ENCODE measurements around the gene ENTPD8. TPM values are rescaled to one million over a fixed set of nuclear protein-coding genes. Genes with fewer than 3 reads are reported as not detected.

ENTPD8 gene
- total and polyA plus RNA-seq, 2 donors (not counting 1 experiment from before 2014, with no cell fraction given) = not detected

GRCh38 chr9:137388589-137389427, 52.3 kb downstream of the ENTPD8 start:
- Mint-ChIP-seq H3K4me1 (peaks cover 3% of the 10 kb centered on the region), H3K4me3 (no peak overlapping the region), H3K9me3 (ENCODE audit: insufficient read depth) (no peaks in the 10 kb centered on the region), H3K27me3 (no peaks in the 10 kb centered on the region), H3K27ac (no peak overlapping the region)
- Histone ChIP-seq H3K4me1 (ENCODE audit: control insufficient read depth in 2 of 2, insufficient read depth in 2 of 2, low read length in 2 of 2) (peaks cover 9 to 13% of the 10 kb centered on the region in 2 donors), H4K20me1 (ENCODE audit: control insufficient read depth, insufficient read depth, low read length, poor library complexity, severe bottlenecking) (no peaks in the 10 kb centered on the region), H3K9me3 (ENCODE audit: control extremely low read depth in 1 of 3, control insufficient read depth in 2 of 3, insufficient read depth in 1 of 3, low read length in 2 of 3) (no peaks in the 10 kb centered on the region), H3K79me2 (ENCODE audit: control insufficient read depth, insufficient read depth, low read length) (peaks cover 2% of the 10 kb centered on the region), H3K4me2 (replicated peaks; ENCODE audit: low read depth, low read length, poor library complexity, severe bottlenecking) (no peak overlapping the region), H3K9ac (ENCODE audit: low read length) (no peak overlapping the region), H3K27ac (ENCODE audit: low read length in 2 of 2) (no peak overlapping the region), H2AFZ (ENCODE audit: insufficient read depth, low read depth, low read length, poor library complexity, severe bottlenecking) (no peak overlapping the region), H3K4me3 (ENCODE audit: control extremely low read depth in 1 of 5, extremely low read depth in 1 of 5, insufficient read depth in 1 of 5, low read depth in 2 of 5, low read length in 4 of 5) (no peak overlapping the region), H3K36me3 (replicated peaks in 1 of 2; ENCODE audit: control extremely low read depth in 1 of 2, control insufficient read depth in 1 of 2, extremely low read depth in 1 of 2, insufficient read depth in 2 of 2, low read length in 1 of 2) (peaks cover 0 to 4% of the 10 kb centered on the region in 2 experiments), H3K27me3 (replicated peaks in 1 of 4; ENCODE audit: control extremely low read depth in 1 of 4, control insufficient read depth in 3 of 4, insufficient read depth in 4 of 4, low read length in 3 of 4) (no peaks in the 10 kb centered on the region)
- TF ChIP-seq EZH2 (IDR thresholded peaks at IDR 0.05; ENCODE audit: borderline replicate concordance, insufficient read depth, low read depth, low read length, poor library complexity, severe bottlenecking) = no peak
- no peak for TF ChIP-seq CTCF (IDR thresholded peaks at IDR 0.05)
- WGBS (ENCODE audit: insufficient coverage) = 90% methylated on average over 35 of the region's 47 CpGs
- no peak for ATAC-seq (ENCODE audit: low read depth)
- ChIA-PET POLR2A (no interaction called here), CTCF (no interaction called here)
- intact Hi-C loops (cut with micrococcal nuclease) = no loop called here
- no peak for DNase-seq

GRCh38 chr9:137387891-137388560, 53.1 kb downstream of the ENTPD8 start:
- WGBS (ENCODE audit: insufficient coverage) = 90% methylated on average over 23 of the region's 26 CpGs
- POLR2A ChIA-PET = no interaction called here
- Histone ChIP-seq H3K79me2 (ENCODE audit: control insufficient read depth, insufficient read depth, low read length) (peaks cover 2% of the 10 kb centered on the region), H3K27me3 (replicated peaks in 1 of 4; ENCODE audit: control extremely low read depth in 1 of 4, control insufficient read depth in 3 of 4, insufficient read depth in 4 of 4, low read length in 3 of 4) (no peaks in the 10 kb centered on the region), H3K9ac (ENCODE audit: low read length) (no peak overlapping the region), H3K27ac (ENCODE audit: low read length in 2 of 2) (no peak overlapping the region), H2AFZ (ENCODE audit: insufficient read depth, low read depth, low read length, poor library complexity, severe bottlenecking) (peak overlapping the region; percentile 54), H4K20me1 (ENCODE audit: control insufficient read depth, insufficient read depth, low read length, poor library complexity, severe bottlenecking) (no peaks in the 10 kb centered on the region), H3K4me3 (ENCODE audit: control extremely low read depth in 1 of 5, extremely low read depth in 1 of 5, insufficient read depth in 1 of 5, low read depth in 2 of 5, low read length in 4 of 5) (no peak overlapping the region), H3K4me2 (replicated peaks; ENCODE audit: low read depth, low read length, poor library complexity, severe bottlenecking) (peak overlapping the region; percentile 68), H3K36me3 (replicated peaks in 1 of 2; ENCODE audit: control extremely low read depth in 1 of 2, control insufficient read depth in 1 of 2, extremely low read depth in 1 of 2, insufficient read depth in 2 of 2, low read length in 1 of 2) (peaks cover 0 to 4% of the 10 kb centered on the region in 2 experiments), H3K9me3 (ENCODE audit: control extremely low read depth in 1 of 3, control insufficient read depth in 2 of 3, insufficient read depth in 1 of 3, low read length in 2 of 3) (no peaks in the 10 kb centered on the region), H3K4me1 (ENCODE audit: control insufficient read depth in 2 of 2, insufficient read depth in 2 of 2, low read length in 2 of 2) (peaks cover 9 to 13% of the 10 kb centered on the region in 2 donors)
- DNase-seq (no peak), ATAC-seq (ENCODE audit: low read depth) (no peak)
- Mint-ChIP-seq H3K4me1 (peaks cover 3% of the 10 kb centered on the region), H3K27me3 (no peaks in the 10 kb centered on the region), H3K9me3 (ENCODE audit: insufficient read depth) (no peaks in the 10 kb centered on the region), H3K4me3 (no peak overlapping the region), H3K27ac (no peak overlapping the region)
- CTCF ChIA-PET = no interaction called here
- TF ChIP-seq EZH2 (IDR thresholded peaks at IDR 0.05; ENCODE audit: borderline replicate concordance, insufficient read depth, low read depth, low read length, poor library complexity, severe bottlenecking) (no peak), CTCF (IDR thresholded peaks at IDR 0.05) (no peak)
- intact Hi-C loops (cut with micrococcal nuclease) = no loop called here

Measured in B cell (primary cell).